ENCODE measurements around the gene IL17RE.

IL17RE gene

DNA sequence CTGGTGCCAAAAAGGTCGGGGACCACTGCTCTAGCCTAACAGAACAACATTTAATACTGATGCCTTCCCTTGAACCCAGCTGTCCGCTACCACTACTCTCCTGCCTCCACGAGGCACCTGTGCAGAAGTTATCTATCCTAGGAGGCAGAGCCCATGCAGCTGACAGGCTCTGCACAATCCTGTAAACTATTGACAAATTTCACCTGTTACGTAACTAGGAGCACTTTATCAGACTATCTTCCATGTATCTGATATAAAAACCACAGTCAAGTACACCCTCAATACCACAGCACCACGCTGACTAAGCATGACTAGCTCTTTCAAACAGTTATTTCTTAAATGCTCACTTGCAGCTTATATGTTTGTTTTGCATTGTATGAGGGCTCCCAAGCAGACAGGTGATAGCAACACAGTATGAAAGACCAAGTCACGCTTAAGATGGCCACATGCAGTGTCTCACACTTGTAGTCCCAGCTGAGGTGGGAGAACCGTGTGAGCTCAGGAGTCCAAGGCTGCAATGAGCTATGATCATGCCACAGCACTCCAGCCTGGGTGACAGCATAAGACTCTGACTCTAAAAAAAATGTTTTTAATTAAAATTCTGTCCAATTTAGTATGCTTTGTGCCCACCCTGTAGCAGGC is 9.8 kb downstream of the IL17RE start:
- H3K9me3 ChIP-seq (ENCODE audit: control insufficient read depth, insufficient read depth, low read length): no peaks in the 10 kb centered on the region
- H3K36me3 ChIP-seq (ENCODE audit: control insufficient read depth, low read length): no peaks in the 10 kb centered on the region
- TF ChIP-seq EZH2phosphoT487 (IDR thresholded peaks at IDR 0.05; ENCODE audit: borderline replicate concordance, low read length): no peak
- TF ChIP-seq, protein P1, sequence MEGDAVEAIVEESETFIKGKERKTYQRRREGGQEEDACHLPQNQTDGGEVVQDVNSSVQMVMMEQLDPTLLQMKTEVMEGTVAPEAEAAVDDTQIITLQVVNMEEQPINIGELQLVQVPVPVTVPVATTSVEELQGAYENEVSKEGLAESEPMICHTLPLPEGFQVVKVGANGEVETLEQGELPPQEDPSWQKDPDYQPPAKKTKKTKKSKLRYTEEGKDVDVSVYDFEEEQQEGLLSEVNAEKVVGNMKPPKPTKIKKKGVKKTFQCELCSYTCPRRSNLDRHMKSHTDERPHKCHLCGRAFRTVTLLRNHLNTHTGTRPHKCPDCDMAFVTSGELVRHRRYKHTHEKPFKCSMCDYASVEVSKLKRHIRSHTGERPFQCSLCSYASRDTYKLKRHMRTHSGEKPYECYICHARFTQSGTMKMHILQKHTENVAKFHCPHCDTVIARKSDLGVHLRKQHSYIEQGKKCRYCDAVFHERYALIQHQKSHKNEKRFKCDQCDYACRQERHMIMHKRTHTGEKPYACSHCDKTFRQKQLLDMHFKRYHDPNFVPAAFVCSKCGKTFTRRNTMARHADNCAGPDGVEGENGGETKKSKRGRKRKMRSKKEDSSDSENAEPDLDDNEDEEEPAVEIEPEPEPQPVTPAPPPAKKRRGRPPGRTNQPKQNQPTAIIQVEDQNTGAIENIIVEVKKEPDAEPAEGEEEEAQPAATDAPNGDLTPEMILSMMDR (IDR thresholded peaks at IDR 0.05; ENCODE audit: low read depth, low read length, poor library complexity, severe bottlenecking): no peak
- peaks cover 32% of the 10 kb centered on the region for H3K27me3 ChIP-seq (ENCODE audit: control insufficient read depth, low read length)
- no peaks in the 10 kb centered on the region for H3K79me2 ChIP-seq (ENCODE audit: control insufficient read depth, low read length)
- H3F3A ChIP-seq (ENCODE audit: control insufficient read depth, insufficient read depth): no peaks in the 10 kb centered on the region
- H3K9me2 ChIP-seq (replicated peaks; ENCODE audit: control insufficient read depth, low read length): no peaks in the 10 kb centered on the region
- H3K4me2 ChIP-seq (ENCODE audit: low read length): no peak overlapping the region
- H3K4me3 ChIP-seq (ENCODE audit: low read length): no peak overlapping the region
- peaks cover 12% of the 10 kb centered on the region for H3K4me1 ChIP-seq (ENCODE audit: control insufficient read depth, low read length)
- no peaks in the 10 kb centered on the region for H4K20me1 ChIP-seq (ENCODE audit: control insufficient read depth, insufficient read depth, low read depth, low read length)
- H3K27ac ChIP-seq (ENCODE audit: low read depth, low read length): no peak overlapping the region

DNA sequence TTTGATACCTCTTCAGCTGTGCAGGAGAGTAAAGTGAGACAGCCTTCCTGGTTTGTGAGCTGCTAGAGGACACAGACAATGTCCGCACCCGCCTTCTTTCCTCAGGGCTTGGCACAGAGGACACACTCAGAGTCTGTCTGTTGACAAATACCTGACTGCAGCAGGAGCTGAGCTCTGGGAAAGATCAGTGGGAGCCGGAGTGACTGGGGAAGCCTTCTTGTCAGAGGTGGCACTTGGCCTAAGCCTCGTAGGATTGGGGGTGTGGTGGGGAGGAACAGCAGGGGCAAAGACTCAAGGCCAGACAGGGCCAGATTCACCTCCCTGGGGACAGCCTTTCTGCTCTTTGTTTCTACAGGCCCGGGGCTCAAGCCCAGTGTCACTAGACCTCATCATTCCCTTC is 11.0 kb downstream of the IL17RE start:
- H3K27ac ChIP-seq (ENCODE audit: low read depth, low read length): no peak overlapping the region

DNA sequence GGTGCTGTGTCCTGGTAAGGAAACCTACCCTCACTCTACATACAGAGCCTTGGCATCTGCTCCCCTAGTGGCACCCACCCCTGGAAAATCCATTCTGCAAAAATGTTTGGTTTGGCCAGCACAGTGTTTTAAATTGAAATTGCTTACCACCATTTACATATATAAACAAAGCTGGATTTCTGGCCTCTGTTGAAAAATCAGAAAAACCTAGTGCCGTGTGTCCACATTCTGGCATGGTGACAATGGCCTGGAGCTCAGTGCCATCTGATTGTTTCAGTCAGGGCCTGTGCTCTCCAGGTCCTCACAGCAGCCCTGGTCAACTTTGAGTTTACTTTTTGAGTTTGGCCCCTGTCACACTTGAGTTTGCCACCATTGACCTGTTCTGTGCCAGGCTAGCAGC is 11.4 kb downstream of the IL17RE start:
- Histone ChIP-seq H3K4me2 (ENCODE audit: low read length) (no peak overlapping the region), H3K9me2 (replicated peaks; ENCODE audit: control insufficient read depth, low read length) (no peaks in the 10 kb centered on the region), H3K4me1 (ENCODE audit: control insufficient read depth, low read length) (peaks cover 12% of the 10 kb centered on the region), H3K27me3 (ENCODE audit: control insufficient read depth, low read length) (peaks cover 33% of the 10 kb centered on the region), H3K79me2 (ENCODE audit: control insufficient read depth, low read length) (no peaks in the 10 kb centered on the region), H3F3A (ENCODE audit: control insufficient read depth, insufficient read depth) (no peaks in the 10 kb centered on the region), H4K20me1 (ENCODE audit: control insufficient read depth, insufficient read depth, low read depth, low read length) (no peaks in the 10 kb centered on the region), H3K27ac (ENCODE audit: low read depth, low read length) (no peak overlapping the region), H3K9me3 (ENCODE audit: control insufficient read depth, insufficient read depth, low read length) (no peaks in the 10 kb centered on the region), H3K4me3 (ENCODE audit: low read length) (no peak overlapping the region), H3K36me3 (ENCODE audit: control insufficient read depth, low read length) (no peaks in the 10 kb centered on the region)
- TF ChIP-seq, protein P1 (IDR thresholded peaks at IDR 0.05; ENCODE audit: low read depth, low read length, poor library complexity, severe bottlenecking): no peak
- no peak for TF ChIP-seq EZH2phosphoT487 (IDR thresholded peaks at IDR 0.05; ENCODE audit: borderline replicate concordance, low read length)

More for the DNA sequence above, 11.0 kb downstream of the IL17RE start:
- Histone ChIP-seq H3K36me3 (ENCODE audit: control insufficient read depth, low read length) (no peaks in the 10 kb centered on the region), H4K20me1 (ENCODE audit: control insufficient read depth, insufficient read depth, low read depth, low read length) (no peaks in the 10 kb centered on the region), H3F3A (ENCODE audit: control insufficient read depth, insufficient read depth) (no peaks in the 10 kb centered on the region), H3K27me3 (ENCODE audit: control insufficient read depth, low read length) (peaks cover 33% of the 10 kb centered on the region), H3K9me3 (ENCODE audit: control insufficient read depth, insufficient read depth, low read length) (no peaks in the 10 kb centered on the region), H3K4me3 (ENCODE audit: low read length) (no peak overlapping the region), H3K9me2 (replicated peaks; ENCODE audit: control insufficient read depth, low read length) (no peaks in the 10 kb centered on the region), H3K4me2 (ENCODE audit: low read length) (no peak overlapping the region), H3K79me2 (ENCODE audit: control insufficient read depth, low read length) (no peaks in the 10 kb centered on the region), H3K4me1 (ENCODE audit: control insufficient read depth, low read length) (peaks cover 12% of the 10 kb centered on the region)
- no peak for TF ChIP-seq EZH2phosphoT487 (IDR thresholded peaks at IDR 0.05; ENCODE audit: borderline replicate concordance, low read length)
- TF ChIP-seq, protein P1 (IDR thresholded peaks at IDR 0.05; ENCODE audit: low read depth, low read length, poor library complexity, severe bottlenecking): no peak
